Peyer's patch (tissue), 4 donors: Measurements from ENCODE around the gene CGA. TPM values are rescaled to one million over a fixed set of nuclear protein-coding genes. Genes with fewer than 3 reads are reported as not detected.

Experiments
- DNase-seq, 3 donors: peaks; one replicate each; pipeline ENCODE4 v3.0.0-alpha.2; 2017 to 2019
- H3K27ac ChIP-seq, 4 donors: fragments of 200-600 bp; sonication (generic); one replicate each; pipeline ENCODE4 v1.5.1; 2016 to 2019
- H3K27me3 ChIP-seq, 2 donors: fragments of 200-600 bp; sonication (generic); one replicate each; pipeline ENCODE4 v1.5.1; 2019
- H3K36me3 ChIP-seq, 3 donors: fragments of 200-600 bp; sonication (generic); one replicate each; pipeline ENCODE4 v1.5.1; 2016 to 2019
- H3K4me1 ChIP-seq, 4 donors: fragments of 200-600 bp; sonication (generic); one replicate each; pipeline ENCODE4 v1.5.1; 2016 to 2019
- H3K4me3 ChIP-seq, 4 donors: fragments of 200-600 bp; sonication (generic); 1 replicate in 3 of 4; 2 replicates in 1 of 4; pipeline ENCODE4 v1.5.1; 2016 to 2019; ENCODE audit warnings: mild to moderate bottlenecking in 1 of 4
- H3K9me3 ChIP-seq, 4 donors: fragments of 200-600 bp; sonication (generic); one replicate each; pipeline ENCODE4 v1.5.1; 2016 to 2019; ENCODE audit warnings: mild to moderate bottlenecking in 1 of 4
- POLR2A ChIP-seq, 2 donors: fragments of 450-650 bp; IDR thresholded peaks; one replicate each; pipeline ENCODE4 v1.5.1; 2017; ENCODE audit warnings: antibody characterized with exemption in 2 of 2, mild to moderate bottlenecking in 2 of 2, moderate library complexity in 2 of 2
- total RNA-seq, 4 donors: library from RNA; depleted of rRNA; stranded (reverse); fragments of >200 nt; gene quantifications; one replicate each; pipeline ENCODE4 v1.1.0, GENCODE V29; 2016
- TF ChIP-seq, protein P1 (sequence below), 6 experiments: fragments of 450-650 bp in 4 of 6; fragments of 200-600 bp in 2 of 6; sonication (generic) in 1 of 6; IDR thresholded peaks; one replicate each; pipeline ENCODE4 v1.5.1; 2017 to 2019; ENCODE audit warnings: antibody characterized with exemption in 6 of 6, mild to moderate bottlenecking in 3 of 6, moderate library complexity in 1 of 6

Gene CGA
- total RNA-seq, 4 donors from 2014 or later: not detected

DNA sequence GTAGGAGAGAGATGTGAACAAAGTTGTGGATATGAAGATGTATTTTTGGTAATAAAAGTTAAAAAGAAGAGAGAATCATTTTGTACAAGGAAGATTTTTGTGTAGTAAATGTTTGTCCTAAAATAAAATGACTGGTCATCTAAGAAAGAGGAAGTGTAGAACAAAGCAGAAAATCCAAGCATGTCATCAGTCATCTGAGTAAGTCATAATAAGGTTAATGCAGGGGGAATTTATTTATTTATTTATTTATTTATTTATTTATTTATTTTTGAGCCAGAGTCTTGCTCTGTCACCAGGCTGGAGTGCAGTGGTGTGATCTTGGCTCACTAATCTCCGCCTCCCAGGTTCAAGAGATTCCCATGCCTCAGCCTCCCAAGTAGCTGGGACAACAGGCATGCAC is 15.7 kb upstream of the CGA start:
- Histone ChIP-seq H3K36me3 (no peaks in the 10 kb centered on the region), H3K9me3 (no peaks in the 10 kb centered on the region), H3K27me3 (no peaks in the 10 kb centered on the region), H3K27ac (no peak overlapping the region), H3K4me3 (no peak overlapping the region), H3K4me1 (no peaks in the 10 kb centered on the region)
- no peak for TF ChIP-seq POLR2A (IDR thresholded peaks at IDR 0.05)
- TF ChIP-seq, protein P1, sequence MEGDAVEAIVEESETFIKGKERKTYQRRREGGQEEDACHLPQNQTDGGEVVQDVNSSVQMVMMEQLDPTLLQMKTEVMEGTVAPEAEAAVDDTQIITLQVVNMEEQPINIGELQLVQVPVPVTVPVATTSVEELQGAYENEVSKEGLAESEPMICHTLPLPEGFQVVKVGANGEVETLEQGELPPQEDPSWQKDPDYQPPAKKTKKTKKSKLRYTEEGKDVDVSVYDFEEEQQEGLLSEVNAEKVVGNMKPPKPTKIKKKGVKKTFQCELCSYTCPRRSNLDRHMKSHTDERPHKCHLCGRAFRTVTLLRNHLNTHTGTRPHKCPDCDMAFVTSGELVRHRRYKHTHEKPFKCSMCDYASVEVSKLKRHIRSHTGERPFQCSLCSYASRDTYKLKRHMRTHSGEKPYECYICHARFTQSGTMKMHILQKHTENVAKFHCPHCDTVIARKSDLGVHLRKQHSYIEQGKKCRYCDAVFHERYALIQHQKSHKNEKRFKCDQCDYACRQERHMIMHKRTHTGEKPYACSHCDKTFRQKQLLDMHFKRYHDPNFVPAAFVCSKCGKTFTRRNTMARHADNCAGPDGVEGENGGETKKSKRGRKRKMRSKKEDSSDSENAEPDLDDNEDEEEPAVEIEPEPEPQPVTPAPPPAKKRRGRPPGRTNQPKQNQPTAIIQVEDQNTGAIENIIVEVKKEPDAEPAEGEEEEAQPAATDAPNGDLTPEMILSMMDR (IDR thresholded peaks at IDR 0.05): no peak
- no peak for DNase-seq

- Histone ChIP-seq H3K9me3 (no peaks in the 10 kb centered on the region), H3K27me3 (no peaks in the 10 kb centered on the region), H3K27ac (no peak overlapping the region), H3K4me3 (no peak overlapping the region), H3K4me1 (no peaks in the 10 kb centered on the region), H3K36me3 (no peaks in the 10 kb centered on the region)
- TF ChIP-seq POLR2A (IDR thresholded peaks at IDR 0.05): no peak
- TF ChIP-seq, protein P1 (IDR thresholded peaks at IDR 0.05): no peak
- no peak for DNase-seq
Observed at GRCh38 chr6:87105823-87106222, 10.9 kb upstream of the CGA start.

- DNase-seq: no peak
- H3K4me1 ChIP-seq: no peaks in the 10 kb centered on the region
- no peak overlapping the region for H3K4me3 ChIP-seq
- TF ChIP-seq, protein P1 (IDR thresholded peaks at IDR 0.05): no peak
- no peak for TF ChIP-seq POLR2A (IDR thresholded peaks at IDR 0.05)
- no peaks in the 10 kb centered on the region for H3K27me3 ChIP-seq
- H3K9me3 ChIP-seq: no peaks in the 10 kb centered on the region
- no peaks in the 10 kb centered on the region for H3K36me3 ChIP-seq
- no peak overlapping the region for H3K27ac ChIP-seq
Observed at GRCh38 chr6:87104667-87105066, 9.8 kb upstream of the CGA start.

DNA sequence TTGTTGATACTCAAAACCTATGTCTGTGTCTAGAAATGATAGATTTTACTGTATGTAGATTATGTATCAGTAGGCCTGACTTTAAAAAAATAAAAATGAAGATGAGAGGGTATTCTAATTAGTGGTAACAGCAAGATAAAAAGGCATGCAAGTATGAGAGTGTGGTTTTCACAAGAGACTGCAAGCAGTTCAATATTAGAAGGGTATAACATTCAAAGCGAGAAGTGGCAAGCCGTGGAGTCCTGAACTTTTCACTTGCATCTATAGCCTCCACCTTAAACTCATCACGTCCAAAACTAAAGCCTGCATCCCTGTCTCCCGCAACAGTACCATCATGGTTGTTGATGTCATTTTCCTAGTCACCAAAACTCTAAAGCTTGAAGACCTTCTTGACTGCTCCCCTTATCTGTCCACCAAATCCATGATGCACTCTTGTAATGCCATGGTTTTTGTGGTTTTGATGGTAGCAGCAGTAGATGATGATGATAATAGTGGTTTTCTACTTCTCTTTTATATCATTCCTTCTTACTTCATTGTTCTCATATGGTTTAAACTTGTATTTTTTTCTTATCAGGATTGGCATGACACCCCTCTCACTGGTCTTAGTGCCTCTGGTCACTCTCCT is 9.2 kb upstream of the CGA start:
- TF ChIP-seq, protein P1 (IDR thresholded peaks at IDR 0.05): no peak
- no peak for TF ChIP-seq POLR2A (IDR thresholded peaks at IDR 0.05)
- no peak overlapping the region for H3K4me3 ChIP-seq
- no peaks in the 10 kb centered on the region for H3K4me1 ChIP-seq
- H3K36me3 ChIP-seq: no peaks in the 10 kb centered on the region
- no peaks in the 10 kb centered on the region for H3K27me3 ChIP-seq
- H3K9me3 ChIP-seq: no peaks in the 10 kb centered on the region
- DNase-seq: no peak
- no peak overlapping the region for H3K27ac ChIP-seq

DNA sequence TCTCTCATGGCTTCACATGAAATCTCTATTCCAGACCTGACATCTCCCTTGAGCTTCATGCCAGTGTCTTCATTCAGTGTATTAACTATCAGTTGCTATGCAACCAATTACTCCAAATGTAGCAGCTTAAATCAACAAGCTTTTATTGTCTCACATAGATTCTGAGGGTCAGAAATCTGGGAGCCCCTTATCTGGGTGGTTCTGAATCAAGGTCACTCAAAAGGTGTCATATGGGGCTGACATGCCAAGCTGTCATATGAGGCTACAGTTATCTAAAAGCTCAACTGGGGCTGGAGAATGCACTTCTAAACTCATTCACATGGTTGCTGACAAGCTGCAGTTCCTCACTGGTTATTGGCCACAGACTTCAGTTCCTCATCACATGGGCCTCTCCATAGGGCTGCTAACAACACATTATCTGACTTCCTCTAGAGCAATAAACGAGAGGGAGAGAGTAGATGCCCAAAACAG is 7.3 kb upstream of the CGA start:
- Histone ChIP-seq H3K4me1 (no peaks in the 10 kb centered on the region), H3K9me3 (no peaks in the 10 kb centered on the region), H3K27me3 (no peaks in the 10 kb centered on the region), H3K4me3 (no peak overlapping the region), H3K36me3 (no peaks in the 10 kb centered on the region), H3K27ac (no peak overlapping the region)
- TF ChIP-seq, protein P1 (IDR thresholded peaks at IDR 0.05): no peak
- TF ChIP-seq POLR2A (IDR thresholded peaks at IDR 0.05): no peak
- DNase-seq: no peak

DNA sequence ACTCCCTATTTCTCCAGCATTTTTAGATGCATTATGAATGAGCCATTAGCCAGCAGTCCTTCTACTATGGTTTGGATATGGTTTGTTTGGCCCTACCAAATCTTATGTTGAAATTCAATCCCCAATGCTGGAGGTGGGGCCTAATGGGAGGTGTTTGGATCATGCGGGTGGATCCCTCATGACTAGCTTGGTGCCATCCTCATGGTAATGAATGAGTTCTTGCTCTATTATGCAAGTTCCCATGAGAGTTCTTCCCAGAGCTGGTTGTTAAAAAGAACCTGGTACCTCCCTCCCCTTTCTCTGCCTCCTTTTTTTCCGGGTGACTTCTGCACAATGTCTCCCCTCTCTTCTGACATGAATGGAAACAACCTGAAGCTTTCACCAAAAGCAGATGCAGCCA is 6.2 kb upstream of the CGA start:
- no peak overlapping the region for H3K4me3 ChIP-seq
- H3K4me1 ChIP-seq: no peaks in the 10 kb centered on the region
- no peaks in the 10 kb centered on the region for H3K27me3 ChIP-seq
- TF ChIP-seq POLR2A (IDR thresholded peaks at IDR 0.05): no peak
- TF ChIP-seq, protein P1 (IDR thresholded peaks at IDR 0.05): no peak
- DNase-seq: no peak
- H3K9me3 ChIP-seq: no peaks in the 10 kb centered on the region
- H3K36me3 ChIP-seq: no peaks in the 10 kb centered on the region
- no peak overlapping the region for H3K27ac ChIP-seq
